Measurements from ENCODE around the gene SRD5A2.

DNA sequence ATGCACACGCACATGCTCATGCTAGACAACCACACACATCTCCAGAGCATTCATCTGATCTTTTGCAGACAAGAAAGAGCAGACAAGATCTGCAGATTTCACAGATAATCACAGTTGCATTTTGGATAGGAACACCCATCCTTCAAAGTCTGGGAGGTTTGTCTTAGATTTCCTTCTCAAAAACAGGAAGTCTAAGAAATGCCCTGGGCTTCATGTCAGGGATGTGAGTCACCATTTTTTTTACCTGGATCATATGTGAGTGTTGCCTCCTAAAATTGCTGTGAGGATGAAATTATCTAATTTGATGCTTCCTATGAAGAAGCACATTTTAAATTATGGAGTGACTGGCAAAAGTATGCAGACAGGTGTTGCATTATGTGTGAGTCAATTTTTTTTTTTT, 46.1 kb downstream of the SRD5A2 start:
- TF ChIP-seq, protein P1, sequence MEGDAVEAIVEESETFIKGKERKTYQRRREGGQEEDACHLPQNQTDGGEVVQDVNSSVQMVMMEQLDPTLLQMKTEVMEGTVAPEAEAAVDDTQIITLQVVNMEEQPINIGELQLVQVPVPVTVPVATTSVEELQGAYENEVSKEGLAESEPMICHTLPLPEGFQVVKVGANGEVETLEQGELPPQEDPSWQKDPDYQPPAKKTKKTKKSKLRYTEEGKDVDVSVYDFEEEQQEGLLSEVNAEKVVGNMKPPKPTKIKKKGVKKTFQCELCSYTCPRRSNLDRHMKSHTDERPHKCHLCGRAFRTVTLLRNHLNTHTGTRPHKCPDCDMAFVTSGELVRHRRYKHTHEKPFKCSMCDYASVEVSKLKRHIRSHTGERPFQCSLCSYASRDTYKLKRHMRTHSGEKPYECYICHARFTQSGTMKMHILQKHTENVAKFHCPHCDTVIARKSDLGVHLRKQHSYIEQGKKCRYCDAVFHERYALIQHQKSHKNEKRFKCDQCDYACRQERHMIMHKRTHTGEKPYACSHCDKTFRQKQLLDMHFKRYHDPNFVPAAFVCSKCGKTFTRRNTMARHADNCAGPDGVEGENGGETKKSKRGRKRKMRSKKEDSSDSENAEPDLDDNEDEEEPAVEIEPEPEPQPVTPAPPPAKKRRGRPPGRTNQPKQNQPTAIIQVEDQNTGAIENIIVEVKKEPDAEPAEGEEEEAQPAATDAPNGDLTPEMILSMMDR (IDR thresholded peaks at IDR 0.05): no peak
- no peak for TF ChIP-seq EZH2 (IDR thresholded peaks at IDR 0.05)
- TF ChIP-seq EZH2phosphoT487 (IDR thresholded peaks at IDR 0.05): no peak

All from neural progenitor cell (in vitro differentiated cells).